Adipocyte (in vitro differentiated cells): ENCODE measurements around the gene NDUFV3.

Source experiments
- DNase-seq: peaks from one replicate; pipeline ENCODE4 v3.0.0-alpha.2; 2015; ENCODE audit warnings: low read depth
- H3K27me3 ChIP-seq: replicated peaks from 2 replicates; pipeline ENCODE4 v1.7.0; 2013; ENCODE audit warnings: mild to moderate bottlenecking, low read length, moderate library complexity; ENCODE audit not compliant: control insufficient read depth, insufficient read depth
- H3K36me3 ChIP-seq: 2 replicates; pipeline ENCODE4 v1.7.0; 2013; ENCODE audit warnings: low read length, mild to moderate bottlenecking, moderate library complexity; ENCODE audit not compliant: control insufficient read depth, insufficient read depth, severe bottlenecking
- H3K4me1 ChIP-seq: 2 replicates; pipeline ENCODE4 v1.7.0; 2013; ENCODE audit warnings: mild to moderate bottlenecking, low read length, moderate library complexity; ENCODE audit not compliant: control insufficient read depth, insufficient read depth
- H3K4me3 ChIP-seq: 2 replicates; pipeline ENCODE4 v1.7.0; 2013; ENCODE audit warnings: mild to moderate bottlenecking, low read length, moderate library complexity
- H3K9ac ChIP-seq: 2 replicates; pipeline ENCODE4 v1.7.0; 2013; ENCODE audit warnings: mild to moderate bottlenecking, low read length, moderate library complexity
- H3K9me3 ChIP-seq: 2 replicates; pipeline ENCODE4 v1.7.0; 2013; ENCODE audit warnings: mild to moderate bottlenecking, low read length, moderate library complexity; ENCODE audit not compliant: control insufficient read depth

Gene NDUFV3

DNA sequence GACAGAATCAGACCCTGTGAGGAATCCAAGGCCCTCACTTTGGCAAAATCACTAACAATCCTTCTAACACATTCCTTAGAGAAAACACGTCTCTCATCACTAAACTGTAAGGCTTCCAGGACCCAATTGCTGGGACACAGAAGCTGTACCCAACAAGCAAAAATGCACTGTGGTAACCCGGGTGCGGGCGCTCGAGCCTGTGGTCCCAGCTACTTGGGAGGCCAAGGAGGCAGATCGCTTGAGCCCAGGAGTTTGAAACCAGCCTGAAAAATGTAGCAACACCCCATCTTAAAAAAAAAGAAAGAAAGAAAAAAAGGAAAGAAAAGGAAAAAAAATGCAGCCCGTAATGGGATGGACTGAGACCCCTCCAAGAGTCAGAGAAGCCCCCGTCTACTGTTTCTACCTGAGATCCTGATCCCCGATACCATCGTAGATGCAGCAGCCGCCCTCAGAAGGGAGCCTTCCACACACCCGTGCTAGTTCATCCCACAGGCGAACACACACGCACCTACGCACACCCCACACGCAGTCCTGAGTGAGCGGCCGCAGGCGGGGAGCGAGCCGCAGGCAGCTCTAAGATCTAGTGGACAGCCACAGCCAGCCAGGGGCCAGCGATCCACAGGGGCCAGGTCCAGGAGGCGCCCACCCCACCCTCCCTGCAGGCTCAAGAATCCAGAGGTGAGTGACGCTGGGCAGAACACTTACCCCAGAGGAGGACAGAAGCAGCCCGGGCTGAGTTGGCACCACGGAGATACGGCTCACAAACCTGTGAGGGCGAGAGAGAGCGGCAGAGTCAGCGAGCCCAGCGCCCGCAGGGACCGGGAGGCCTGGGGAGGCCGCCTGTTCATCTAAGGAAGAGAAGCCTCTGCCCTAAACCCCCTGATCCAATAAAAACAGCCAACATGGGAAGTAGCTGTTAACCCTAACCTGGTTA lies 33.9 kb upstream of the NDUFV3 start:
- H3K36me3 ChIP-seq, result peaks cover 88% of the 10 kb centered on the region
- no peak overlapping the region for H3K9ac ChIP-seq
- no peaks in the 10 kb centered on the region for H3K4me1 ChIP-seq
- H3K4me3 ChIP-seq, result no peak overlapping the region
- H3K27me3 ChIP-seq, result no peaks in the 10 kb centered on the region
- H3K9me3 ChIP-seq, result no peaks in the 10 kb centered on the region
- DNase-seq, result no peak

GRCh38 chr21:42859891-42860230 lies 33.2 kb upstream of the NDUFV3 start:
- Histone ChIP-seq H3K36me3 (peaks cover 86% of the 10 kb centered on the region), H3K9ac (no peak overlapping the region), H3K9me3 (no peaks in the 10 kb centered on the region), H3K4me1 (no peaks in the 10 kb centered on the region), H3K4me3 (no peak overlapping the region), H3K27me3 (no peaks in the 10 kb centered on the region)
- no peak for DNase-seq

GRCh38 chr21:42860345-42860744 lies 32.8 kb upstream of the NDUFV3 start:
- H3K27me3 ChIP-seq, result no peaks in the 10 kb centered on the region
- no peaks in the 10 kb centered on the region for H3K9me3 ChIP-seq
- peaks cover 81% of the 10 kb centered on the region for H3K36me3 ChIP-seq
- H3K4me3 ChIP-seq, result no peak overlapping the region
- DNase-seq, result no peak
- H3K9ac ChIP-seq, result no peak overlapping the region
- no peaks in the 10 kb centered on the region for H3K4me1 ChIP-seq

DNA sequence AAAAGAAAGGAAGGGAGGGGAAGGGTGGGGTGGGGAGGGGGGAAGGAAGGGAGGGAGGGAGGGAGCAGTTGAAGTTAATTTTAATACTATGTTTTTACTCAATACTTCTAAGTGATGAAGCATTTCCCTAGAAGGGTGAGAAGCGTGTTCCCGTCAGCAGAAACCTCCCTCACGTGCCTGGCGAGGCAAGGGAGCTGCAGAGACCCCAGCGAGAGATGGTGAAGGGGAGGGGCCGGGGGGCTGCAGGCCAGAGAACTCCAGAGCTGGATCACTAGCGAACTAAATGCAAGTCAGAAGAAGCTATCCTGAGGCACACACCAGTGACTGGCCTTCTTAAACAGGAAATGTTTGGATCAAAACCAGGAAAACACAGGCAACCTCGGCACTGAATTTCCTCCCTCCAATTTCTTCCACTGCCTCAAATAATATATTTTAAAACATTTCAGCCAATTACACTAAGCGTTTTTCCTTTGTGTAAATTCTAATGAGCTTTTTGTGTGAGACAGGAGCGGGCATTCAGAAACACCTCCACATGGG lies 31.7 kb upstream of the NDUFV3 start:
- no peak for DNase-seq
- no peaks in the 10 kb centered on the region for H3K9me3 ChIP-seq
- no peak overlapping the region for H3K4me3 ChIP-seq
- peaks cover 5% of the 10 kb centered on the region for H3K4me1 ChIP-seq
- H3K9ac ChIP-seq, result no peak overlapping the region
- H3K36me3 ChIP-seq, result peaks cover 71% of the 10 kb centered on the region
- no peaks in the 10 kb centered on the region for H3K27me3 ChIP-seq

GRCh38 chr21:42861848-42862400 lies 31.2 kb upstream of the NDUFV3 start:
- Histone ChIP-seq H3K4me1 (peaks cover 10% of the 10 kb centered on the region), H3K27me3 (no peaks in the 10 kb centered on the region), H3K4me3 (no peak overlapping the region), H3K9ac (no peak overlapping the region), H3K36me3 (peaks cover 65% of the 10 kb centered on the region), H3K9me3 (no peaks in the 10 kb centered on the region)
- DNase-seq, result no peak

GRCh38 chr21:42862774-42863503 lies 30.2 kb upstream of the NDUFV3 start:
- no peaks in the 10 kb centered on the region for H3K27me3 ChIP-seq
- peaks cover 60% of the 10 kb centered on the region for H3K36me3 ChIP-seq
- no peak overlapping the region for H3K4me3 ChIP-seq
- H3K9me3 ChIP-seq, result no peaks in the 10 kb centered on the region
- no peak for DNase-seq
- no peak overlapping the region for H3K9ac ChIP-seq
- H3K4me1 ChIP-seq, result peaks cover 11% of the 10 kb centered on the region

GRCh38 chr21:42863504-42863870 lies 29.6 kb upstream of the NDUFV3 start:
- Histone ChIP-seq H3K27me3 (no peaks in the 10 kb centered on the region), H3K9me3 (no peaks in the 10 kb centered on the region), H3K4me1 (peaks cover 11% of the 10 kb centered on the region), H3K9ac (no peak overlapping the region), H3K4me3 (no peak overlapping the region), H3K36me3 (peaks cover 60% of the 10 kb centered on the region)
- DNase-seq, result no peak

DNA sequence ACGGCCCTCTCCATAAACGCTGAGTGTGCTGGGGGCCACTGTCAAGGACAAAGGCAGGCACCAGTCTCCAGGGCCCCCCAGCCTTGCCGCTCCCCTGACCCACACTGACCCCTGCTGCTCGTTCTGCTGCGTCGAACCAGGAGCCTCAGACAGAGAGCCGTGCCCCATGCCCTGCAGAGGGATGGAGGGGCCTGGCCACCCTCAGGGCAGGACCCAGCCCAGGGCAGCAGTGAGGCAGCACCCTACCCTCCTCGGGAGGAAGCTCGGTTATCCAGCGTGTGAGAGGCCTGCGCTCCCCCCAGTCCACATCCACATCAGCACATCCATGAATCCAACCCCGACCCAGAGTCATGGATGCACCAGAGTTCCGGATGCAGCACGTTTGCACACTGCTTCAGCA lies 28.8 kb upstream of the NDUFV3 start:
- Histone ChIP-seq H3K4me1 (peaks cover 11% of the 10 kb centered on the region), H3K36me3 (peaks cover 60% of the 10 kb centered on the region), H3K9me3 (no peaks in the 10 kb centered on the region)

GRCh38 chr21:42864815-42865775 lies 28.0 kb upstream of the NDUFV3 start:
- peaks cover 57% of the 10 kb centered on the region for H3K36me3 ChIP-seq

More for the DNA sequence above, 28.8 kb upstream of the NDUFV3 start:
- H3K27me3 ChIP-seq, result no peaks in the 10 kb centered on the region
- no peak overlapping the region for H3K9ac ChIP-seq
- H3K4me3 ChIP-seq, result no peak overlapping the region
- no peak for DNase-seq

DNA sequence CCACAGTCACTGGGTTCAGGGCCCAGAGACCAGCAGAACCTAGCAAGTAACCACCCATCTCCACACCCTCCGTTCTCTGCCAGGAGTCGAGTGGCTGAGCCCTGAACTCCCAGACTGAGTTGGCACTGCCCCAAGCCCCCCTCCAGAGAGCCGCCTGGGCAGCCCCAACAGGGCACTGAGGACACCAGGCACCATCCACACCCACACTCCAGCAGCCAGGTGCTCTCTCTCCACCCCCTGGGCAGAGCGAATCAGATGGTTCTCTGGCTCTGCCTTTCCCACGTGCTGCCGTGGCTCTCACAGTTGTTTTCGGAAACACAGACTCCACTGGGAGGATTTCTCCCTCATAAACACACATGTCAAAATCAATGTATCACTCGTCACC lies 27.3 kb upstream of the NDUFV3 start:
- Histone ChIP-seq H3K27me3 (no peaks in the 10 kb centered on the region), H3K4me3 (no peak overlapping the region), H3K4me1 (peaks cover 11% of the 10 kb centered on the region), H3K36me3 (peaks cover 56% of the 10 kb centered on the region), H3K9ac (no peak overlapping the region), H3K9me3 (no peaks in the 10 kb centered on the region)
- DNase-seq, result no peak

More at GRCh38 chr21:42864815-42865775, 28.0 kb upstream of the NDUFV3 start:
- H3K9me3 ChIP-seq, result no peaks in the 10 kb centered on the region
- no peaks in the 10 kb centered on the region for H3K27me3 ChIP-seq
- peak; percentile 5 for DNase-seq
- H3K4me1 ChIP-seq, result peaks cover 11% of the 10 kb centered on the region
- no peak overlapping the region for H3K9ac ChIP-seq
- no peak overlapping the region for H3K4me3 ChIP-seq
